HG03378 (cell line): ENCODE results near the gene ANKRD66.

Experiments
- ATAC-seq: cut with Tn5 transposase; IDR thresholded peaks from one replicate; pipeline ENCODE4 v1.9.1; 2021; ENCODE audit warnings: mild to moderate bottlenecking, moderate library complexity; ENCODE audit not compliant: unreplicated experiment

ANKRD66 gene

GRCh38 chr6:46789434-46790354 is 43.0 kb downstream of the ANKRD66 start:
- ATAC-seq = no peak

- no peak for ATAC-seq
These were observed 43.7 kb downstream of the ANKRD66 start for GRCh38 chr6:46790355-46790874.

DNA sequence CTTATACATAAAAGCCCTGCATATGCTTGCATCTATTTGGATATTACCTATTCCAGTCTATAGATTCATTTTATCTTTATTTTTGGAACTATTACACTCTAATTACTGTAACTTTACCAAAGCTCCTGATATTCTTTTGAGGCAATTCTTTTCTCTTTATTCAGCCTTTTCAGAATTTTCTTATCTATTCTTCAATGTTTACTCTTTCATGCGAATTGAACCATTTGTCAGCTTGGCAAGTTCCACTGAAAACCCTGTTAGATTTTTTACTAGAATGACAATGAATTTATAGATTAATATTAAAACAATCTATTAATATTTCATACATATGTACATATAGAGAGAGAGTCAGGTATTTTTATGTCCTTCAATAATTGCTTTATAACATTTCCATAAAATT is 45.9 kb downstream of the ANKRD66 start:
- no peak for ATAC-seq

GRCh38 chr6:46793138-46793537 is 46.4 kb downstream of the ANKRD66 start, which contains the start of gene MEP1A:
Gene MEP1A (plus strand): TSS chr6:46793389. CDS start chr6:46793399, 10 bp downstream.
- no peak for ATAC-seq

DNA sequence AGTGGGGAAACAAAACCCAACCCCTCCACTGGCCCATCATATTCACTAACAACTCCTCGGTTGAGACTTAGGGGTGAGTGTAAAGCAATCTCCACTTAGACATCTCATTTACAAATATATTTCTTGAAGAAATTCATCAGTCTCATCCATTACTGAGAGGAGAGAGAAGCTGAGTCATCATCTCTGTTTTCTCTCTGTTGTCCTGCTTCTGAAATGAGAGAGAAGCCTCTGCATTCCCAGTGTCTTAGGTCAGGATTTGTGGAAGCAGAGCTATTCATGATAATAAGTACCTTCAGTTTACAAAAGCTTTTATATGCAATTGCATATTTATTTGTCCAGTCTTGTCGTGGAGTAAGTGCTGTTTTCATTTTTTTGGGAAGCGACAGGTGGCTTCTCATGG is 47.3 kb downstream of the ANKRD66 start:
- ATAC-seq = no peak

DNA sequence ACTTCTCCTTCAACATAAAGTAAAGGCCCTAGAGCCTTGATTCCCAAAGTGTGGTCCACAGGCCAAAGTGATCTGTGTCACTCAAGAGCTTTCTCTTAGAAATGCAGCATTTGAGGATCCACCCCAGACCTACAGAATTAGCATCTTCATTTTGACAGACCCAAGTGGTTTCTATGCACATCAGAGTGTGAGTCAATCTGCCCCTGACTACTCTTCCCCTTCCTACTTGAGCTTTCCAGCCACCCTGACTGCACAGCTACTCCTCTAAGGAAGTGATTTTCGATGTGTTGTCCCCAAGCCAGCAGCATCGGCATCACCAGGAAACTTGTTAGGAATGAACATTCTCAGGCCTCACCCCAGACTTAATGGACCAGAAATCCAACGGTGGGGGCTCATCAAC is 49.1 kb downstream of the ANKRD66 start:
- no peak for ATAC-seq

DNA sequence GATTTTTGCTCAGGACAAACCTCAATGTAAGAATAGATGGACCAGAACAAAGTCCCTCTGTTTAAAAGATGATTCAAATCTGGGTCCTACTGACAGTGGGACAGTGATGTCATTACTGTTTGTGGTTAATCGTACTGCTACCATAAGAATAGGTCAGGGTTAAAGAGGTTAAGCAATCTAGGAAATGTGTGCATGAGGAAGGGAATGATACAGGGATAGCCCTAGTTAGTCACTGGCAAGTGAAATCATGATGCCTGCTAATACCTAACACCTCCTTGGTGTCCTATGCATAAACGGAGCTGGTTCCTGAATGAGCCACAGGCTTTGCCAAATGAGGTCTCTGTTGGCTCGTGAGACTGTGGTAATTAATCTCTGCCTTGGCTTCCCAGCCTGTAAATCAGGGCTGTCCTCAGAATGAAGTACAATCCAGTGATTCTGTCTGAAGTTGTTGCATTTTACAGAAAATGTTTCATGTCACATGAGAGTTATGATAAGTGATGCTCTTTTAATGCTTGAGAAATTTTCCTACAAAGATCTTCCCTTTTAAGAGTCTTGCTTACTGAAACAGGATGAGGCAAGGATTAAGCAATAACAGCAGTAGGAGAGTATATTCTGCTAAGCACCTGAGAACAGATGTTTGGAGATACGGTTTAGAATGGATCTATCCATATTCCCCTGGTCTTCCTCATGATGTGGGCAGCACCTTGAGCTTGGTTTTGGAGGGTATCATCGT is 50.3 kb downstream of the ANKRD66 start:
- no peak for ATAC-seq

DNA sequence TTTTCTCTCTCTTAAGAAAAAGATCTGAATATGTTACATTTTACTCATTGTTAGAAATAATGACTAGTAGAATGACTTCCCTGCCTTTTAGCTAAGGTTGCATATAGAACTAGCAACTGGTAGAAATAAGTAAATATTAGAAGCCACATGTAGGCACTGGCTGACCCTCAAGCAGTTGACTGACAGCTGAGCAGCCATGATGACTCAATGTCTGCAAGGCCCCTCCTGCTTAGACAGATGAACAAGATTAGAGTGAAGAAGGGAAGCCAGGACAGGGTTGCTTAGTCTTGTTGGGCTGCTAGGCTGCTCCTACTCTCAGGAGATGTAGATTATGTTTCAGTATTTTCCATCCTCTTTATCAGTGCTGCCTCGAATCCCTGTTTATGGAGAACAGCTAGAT is 52.9 kb downstream of the ANKRD66 start:
- ATAC-seq = no peak

DNA sequence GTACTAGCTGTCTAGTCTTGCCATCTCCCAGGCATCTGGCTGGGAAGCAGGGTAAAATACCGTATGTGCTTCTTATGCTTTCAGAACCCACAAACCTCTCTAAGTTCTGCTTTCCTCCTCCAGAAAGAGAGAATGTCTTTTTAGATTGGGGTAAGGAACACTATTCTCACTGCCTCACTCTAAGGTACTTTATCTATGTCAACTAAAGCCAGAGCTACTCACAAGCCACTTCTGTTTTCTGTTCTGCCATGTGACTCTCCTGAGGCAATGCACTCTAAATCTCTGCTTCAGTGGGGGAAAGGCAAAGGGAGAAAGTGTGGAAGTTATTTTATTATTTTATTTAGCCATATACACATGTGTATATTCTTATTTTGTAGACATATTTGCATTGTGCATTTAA is 62.1 kb downstream of the ANKRD66 start:
- ATAC-seq = no peak
